Thymus (tissue), 11 donors: Measurements from ENCODE around the gene FMN1. TPM values are rescaled to one million over a fixed set of nuclear protein-coding genes. Genes with fewer than 3 reads are reported as not detected.

Source experiments
- DNase-seq, 9 donors: peaks; one replicate each; pipeline ENCODE4 v3.0.0-alpha.2; 2013; ENCODE audit warnings: low spot score in 9 of 9, low read depth in 6 of 9, missing footprints in 1 of 9
- H3K27ac ChIP-seq, 2 donors: one replicate each; pipeline ENCODE4 v1.5.1; 2013; ENCODE audit warnings: control low read depth in 1 of 2, low read depth in 1 of 2, low read length in 1 of 2, mild to moderate bottlenecking in 1 of 2, moderate library complexity in 1 of 2
- H3K27me3 ChIP-seq, 2 donors: one replicate each; pipeline ENCODE4 v1.5.1; 2013; ENCODE audit warnings: low read length in 1 of 2; ENCODE audit not compliant: control insufficient read depth in 2 of 2, insufficient read depth in 1 of 2
- H3K36me3 ChIP-seq, 2 donors: one replicate each; pipeline ENCODE4 v1.5.1; 2013; ENCODE audit warnings: low read length in 1 of 2, mild to moderate bottlenecking in 1 of 2, moderate library complexity in 1 of 2; ENCODE audit not compliant: control insufficient read depth in 2 of 2, insufficient read depth in 2 of 2
- H3K4me1 ChIP-seq, 2 donors: one replicate each; pipeline ENCODE4 v1.5.1; 2013; ENCODE audit warnings: low read length in 2 of 2; ENCODE audit not compliant: control insufficient read depth in 2 of 2, insufficient read depth in 2 of 2
- H3K4me3 ChIP-seq, 2 donors: one replicate each; pipeline ENCODE4 v1.5.1; 2013; ENCODE audit warnings: low read length in 2 of 2, control low read depth in 1 of 2, mild to moderate bottlenecking in 1 of 2
- H3K9me3 ChIP-seq, 2 donors: one replicate each; pipeline ENCODE4 v1.5.1; 2013; ENCODE audit warnings: low read length in 1 of 2, mild to moderate bottlenecking in 1 of 2; ENCODE audit not compliant: control insufficient read depth in 2 of 2, insufficient read depth in 1 of 2
- WGBS: extraction: QIAGEN DNeasy Blood & Tissue Kit; methylation state at CpG from one replicate; pipeline ENCODE4 v1.1.7; 2013; 5-methylcytosine and 5-hydroxymethylcytosine counted together
- polyA plus RNA-seq: library from polyadenylated mRNA; stranded (reverse); fragments of 200-250 nt; gene quantifications from one replicate; pipeline ENCODE4 v1.2.3, GENCODE V29; 2013
- total RNA-seq: library from RNA; stranded (reverse); fragments of 120-200 nt; gene quantifications from one replicate; pipeline ENCODE4 v1.2.4, GENCODE V29; 2013
- donor health status: healthy.

FMN1 gene
- total and polyA plus RNA-seq, 2 donors = 2.6 to 24.8 TPM

- Histone ChIP-seq H3K36me3 (peaks cover 0 to 3% of the 10 kb centered on the region in 2 donors), H3K27me3 (no peaks in the 10 kb centered on the region)
These were observed 313.9 kb downstream of the FMN1 start for GRCh38 chr15:32880642-32881041.

DNA sequence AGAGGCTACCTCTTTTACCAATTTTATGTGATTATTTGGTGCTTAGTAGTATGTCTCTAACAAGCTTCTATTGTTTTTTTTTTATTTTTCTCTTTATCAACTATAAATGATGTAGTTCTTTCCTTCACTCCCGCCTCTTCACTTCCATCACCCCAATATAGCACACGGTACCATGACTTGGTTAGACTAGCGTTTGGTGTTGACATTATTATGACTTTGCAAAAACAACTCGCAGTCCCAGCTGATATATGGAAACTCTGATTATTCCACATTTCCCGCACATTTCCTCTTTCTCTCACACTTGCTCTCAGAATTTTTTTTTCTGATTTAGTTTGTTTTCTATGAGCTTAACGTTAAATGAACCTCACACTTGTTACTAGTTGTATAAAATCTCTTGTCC lies 314.5 kb downstream of the FMN1 start:
- Histone ChIP-seq H3K27ac (no peak overlapping the region), H3K4me3 (no peak overlapping the region), H3K9me3 (no peaks in the 10 kb centered on the region), H3K4me1 (no peaks in the 10 kb centered on the region), H3K36me3 (peaks cover 0 to 3% of the 10 kb centered on the region in 2 donors), H3K27me3 (no peaks in the 10 kb centered on the region)
- 81% methylated on average over 6 of the region's 6 CpGs for WGBS
- DNase-seq = no peak

More at GRCh38 chr15:32880642-32881041, 313.9 kb downstream of the FMN1 start:
- H3K4me3 ChIP-seq = no peak overlapping the region
- DNase-seq = no peak
- H3K4me1 ChIP-seq = no peaks in the 10 kb centered on the region
- H3K27ac ChIP-seq = no peak overlapping the region
- H3K9me3 ChIP-seq = no peaks in the 10 kb centered on the region

GRCh38 chr15:32878869-32879805 lies 315.4 kb downstream of the FMN1 start:
- H3K27me3 ChIP-seq = no peaks in the 10 kb centered on the region
- 93% methylated on average over 5 of the region's 5 CpGs for WGBS
- no peak for DNase-seq
- H3K4me3 ChIP-seq = no peak overlapping the region
- no peak overlapping the region for H3K27ac ChIP-seq
- no peaks in the 10 kb centered on the region for H3K4me1 ChIP-seq
- H3K36me3 ChIP-seq = peaks cover 0 to 3% of the 10 kb centered on the region in 2 donors
- no peaks in the 10 kb centered on the region for H3K9me3 ChIP-seq

DNA sequence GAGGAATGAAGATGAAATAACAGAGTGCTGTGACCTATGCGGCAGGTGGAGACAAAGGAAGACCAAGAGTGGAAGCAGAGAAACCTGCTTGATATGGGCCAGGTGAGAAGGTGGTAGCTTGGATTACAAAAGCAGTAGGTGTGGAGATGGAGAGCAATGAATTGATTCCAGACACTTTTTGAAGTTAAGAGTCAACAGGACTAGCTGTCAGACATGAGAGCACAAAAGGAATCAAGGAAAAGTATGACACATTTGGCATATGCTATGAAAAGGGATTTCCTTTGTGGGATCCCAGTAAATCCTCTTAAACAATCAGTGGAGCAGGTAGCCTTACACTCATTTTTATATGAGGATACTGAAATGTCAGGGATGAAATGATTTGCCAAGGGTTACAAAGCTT lies 316.2 kb downstream of the FMN1 start:
- H3K27ac ChIP-seq = no peak overlapping the region
- no peak for DNase-seq
- H3K4me1 ChIP-seq = no peaks in the 10 kb centered on the region
- no peaks in the 10 kb centered on the region for H3K9me3 ChIP-seq
- H3K36me3 ChIP-seq = peaks cover 0 to 3% of the 10 kb centered on the region in 2 donors
- H3K27me3 ChIP-seq = no peaks in the 10 kb centered on the region
- WGBS = 97% methylated on average over 1 of the region's 1 CpG
- H3K4me3 ChIP-seq = no peak overlapping the region

- peaks cover 0 to 3% of the 10 kb centered on the region in 2 donors for H3K36me3 ChIP-seq
- no peaks in the 10 kb centered on the region for H3K4me1 ChIP-seq
- no peak overlapping the region for H3K27ac ChIP-seq
- WGBS = 79% methylated on average over 3 of the region's 3 CpGs
- DNase-seq = no peak
- no peak overlapping the region for H3K4me3 ChIP-seq
- no peaks in the 10 kb centered on the region for H3K9me3 ChIP-seq
- no peaks in the 10 kb centered on the region for H3K27me3 ChIP-seq
These were observed 317.1 kb downstream of the FMN1 start for GRCh38 chr15:32877252-32878019.

DNA sequence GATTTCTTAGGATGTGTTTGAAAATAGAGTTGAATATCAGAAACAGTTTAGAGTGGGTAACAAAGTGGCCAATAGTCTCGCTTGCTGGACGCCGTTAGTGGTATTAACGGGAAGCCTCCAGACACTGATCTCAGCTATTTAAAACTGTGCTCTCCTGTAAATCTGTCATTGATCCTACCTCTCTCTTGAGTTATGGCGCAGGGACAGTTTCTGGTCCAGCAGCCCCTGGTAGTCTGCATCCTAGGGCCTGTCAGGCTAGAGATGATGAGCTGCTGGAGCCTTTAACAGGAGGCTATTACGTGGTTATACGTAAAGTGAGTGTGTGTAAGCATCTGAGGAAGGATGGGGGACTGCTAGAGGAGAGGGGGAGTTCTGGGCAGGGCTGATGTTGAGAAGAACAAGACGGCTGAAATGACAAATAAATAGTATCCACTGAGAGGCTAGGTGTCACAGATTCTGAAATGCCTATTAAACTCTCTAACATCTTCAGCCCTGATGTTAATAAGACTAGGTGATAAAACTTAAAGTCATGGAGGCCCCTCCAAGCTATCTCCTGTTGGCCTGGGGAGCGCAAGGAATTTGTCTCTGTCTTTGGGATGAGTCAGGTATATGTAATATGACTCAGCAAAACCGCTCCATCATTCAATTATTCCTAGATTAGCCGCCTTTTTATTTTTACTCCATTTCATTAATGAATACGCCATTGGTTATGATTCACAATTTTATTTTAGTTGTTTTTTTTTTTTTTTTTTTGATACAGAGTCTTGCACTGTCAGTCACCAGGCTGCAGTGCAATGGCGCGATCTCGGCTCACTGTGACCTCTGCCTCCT lies 321.0 kb downstream of the FMN1 start:
- H3K36me3 ChIP-seq = no peaks in the 10 kb centered on the region
- DNase-seq = no peak
- 91% methylated on average over 15 of the region's 15 CpGs for WGBS
- H3K4me3 ChIP-seq = no peak overlapping the region
- no peaks in the 10 kb centered on the region for H3K27me3 ChIP-seq
- no peak overlapping the region for H3K27ac ChIP-seq
- H3K4me1 ChIP-seq = no peaks in the 10 kb centered on the region
- H3K9me3 ChIP-seq = no peaks in the 10 kb centered on the region

GRCh38 chr15:32872621-32873283 lies 321.8 kb downstream of the FMN1 start:
- no peaks in the 10 kb centered on the region for H3K9me3 ChIP-seq
- no peak overlapping the region for H3K4me3 ChIP-seq
- no peaks in the 10 kb centered on the region for H3K27me3 ChIP-seq
- no peak overlapping the region for H3K27ac ChIP-seq
- no peaks in the 10 kb centered on the region for H3K36me3 ChIP-seq
- no peaks in the 10 kb centered on the region for H3K4me1 ChIP-seq
- no peak for DNase-seq
- 94% methylated on average over 5 of the region's 5 CpGs for WGBS

- H3K27ac ChIP-seq = no peak overlapping the region
- no peak for DNase-seq
- H3K36me3 ChIP-seq = no peaks in the 10 kb centered on the region
- WGBS = 93% methylated on average over 2 of the region's 2 CpGs
- H3K4me1 ChIP-seq = no peaks in the 10 kb centered on the region
- H3K9me3 ChIP-seq = no peaks in the 10 kb centered on the region
- no peak overlapping the region for H3K4me3 ChIP-seq
- H3K27me3 ChIP-seq = no peaks in the 10 kb centered on the region
These were observed 322.6 kb downstream of the FMN1 start for GRCh38 chr15:32871883-32872282.
